Keratinocyte (primary cell): ENCODE measurements around the gene FTO. TPM values are rescaled to one million over a fixed set of nuclear protein-coding genes. Genes with fewer than 3 reads are reported as not detected.

Experiments used
- DNase-seq: peaks from one replicate; pipeline ENCODE4 v3.0.0-alpha.2; 2011; ENCODE audit warnings: low read depth, missing footprints, low spot score
- FAIRE-seq: peaks from 2 replicates; lab custom pipeline; 2011; peaks lifted over from hg19 to GRCh38; lab: Jason Lieb, UNC
- H2AFZ ChIP-seq: 2 replicates; pipeline ENCODE4 v1.6.0; 2012; ENCODE audit warnings: low read length, control low read depth, inconsistent platforms; ENCODE audit not compliant: control insufficient read depth
- H3K27ac ChIP-seq: 2 replicates; pipeline ENCODE4 v1.5.1; 2011; ENCODE audit warnings: low read length; ENCODE audit not compliant: control insufficient read depth, insufficient read depth
- H3K27me3 ChIP-seq: 3 replicates; pipeline ENCODE4 v1.6.0; 2011; ENCODE audit warnings: low read length; ENCODE audit not compliant: control insufficient read depth, insufficient read depth; ENCODE audit errors: extremely low read depth
- H3K36me3 ChIP-seq, 2 experiments: 2 replicates in 1 of 2; 3 replicates in 1 of 2; pipeline ENCODE4 v1.5.1; 2011; ENCODE audit warnings: low read length in 2 of 2, mild to moderate bottlenecking in 1 of 2; ENCODE audit not compliant: control insufficient read depth in 2 of 2, insufficient read depth in 2 of 2; ENCODE audit errors: extremely low read depth in 1 of 2
- H3K4me1 ChIP-seq: 3 replicates; pipeline ENCODE4 v1.5.1; 2011; ENCODE audit warnings: low read length; ENCODE audit not compliant: control insufficient read depth, insufficient read depth; ENCODE audit errors: extremely low read depth
- H3K4me2 ChIP-seq: 3 replicates; pipeline ENCODE4 v1.6.0; 2011; ENCODE audit warnings: low read depth, low read length; ENCODE audit not compliant: control insufficient read depth, insufficient read depth; ENCODE audit errors: extremely low read depth
- H3K4me3 ChIP-seq, 3 experiments: fragments of 200-600 bp in 1 of 3; sonication (generic) in 1 of 3; 2 replicates in 2 of 3; 3 replicates in 1 of 3; pipeline ENCODE4 v1.5.1; 2011 to 2016; ENCODE audit warnings: low read length in 3 of 3, mild to moderate bottlenecking in 3 of 3, control low read depth in 2 of 3, inconsistent platforms in 1 of 3, low read depth in 1 of 3, mixed read lengths in 1 of 3, mixed run types in 1 of 3, moderate library complexity in 1 of 3; ENCODE audit not compliant: control insufficient read depth in 2 of 3, insufficient read depth in 2 of 3; ENCODE audit errors: extremely low read depth in 1 of 3
- H3K79me2 ChIP-seq: 2 replicates; pipeline ENCODE4 v1.6.0; 2012; ENCODE audit warnings: low read length; ENCODE audit not compliant: control insufficient read depth, insufficient read depth
- H3K9ac ChIP-seq: 3 replicates; pipeline ENCODE4 v1.6.0; 2011; ENCODE audit warnings: low read length; ENCODE audit not compliant: control insufficient read depth, insufficient read depth; ENCODE audit errors: extremely low read depth
- H3K9me1 ChIP-seq: 3 replicates; pipeline ENCODE4 v1.6.0; 2011; ENCODE audit warnings: low read length; ENCODE audit not compliant: control insufficient read depth, insufficient read depth; ENCODE audit errors: extremely low read depth
- H3K9me3 ChIP-seq: 2 replicates; pipeline ENCODE4 v1.5.1; 2012; ENCODE audit warnings: low read depth, low read length; ENCODE audit not compliant: control insufficient read depth
- H4K20me1 ChIP-seq: 3 replicates; pipeline ENCODE4 v1.6.0; 2011; ENCODE audit warnings: low read length; ENCODE audit not compliant: control insufficient read depth, insufficient read depth; ENCODE audit errors: extremely low read depth
- CTCF ChIP-seq, 3 experiments: IDR thresholded peaks in 1 of 3; conservative IDR thresholded peaks in 1 of 3; optimal IDR thresholded peaks in 1 of 3; 2 replicates in 2 of 3; 3 replicates in 1 of 3; pipeline versions ENCODE3 to v1.5.1; 2011; ENCODE audit warnings: low read length in 3 of 3, mild to moderate bottlenecking in 3 of 3, moderate library complexity in 2 of 3, control low read depth in 1 of 3, inconsistent platforms in 1 of 3; ENCODE audit not compliant: insufficient read depth in 2 of 3; ENCODE audit errors: extremely low read depth in 1 of 3
- EZH2 ChIP-seq: IDR thresholded peaks from one replicate; pipeline ENCODE4 v1.6.1; 2012; ENCODE audit warnings: inconsistent platforms, mild to moderate bottlenecking, low read length, moderate library complexity
- dilution Hi-C: fragments of 300-500 bp; cut with MboI; formaldehyde crosslinking; loops from one replicate; pipeline ENCODE4 v1.7.0; 2020; ENCODE audit warnings: low sequenced_read_pairs; ENCODE audit not compliant: extremely low pct_ligation_motif_present
- polyA plus RNA-seq, 5 experiments: library from polyadenylated mRNA; depleted of rRNA in 3 of 5; stranded (reverse) in 3 of 5; stranded (forward) in 1 of 5; unstranded in 1 of 5; fragments of >200 nt; gene quantifications; 1 replicate in 1 of 5; 2 replicates in 3 of 5; 3 replicates in 1 of 5; pipeline versions ENCODE4 v1.2.1 to v1.2.3, GENCODE V29; 2011 to 2012; ENCODE audit warnings: missing spikeins in 2 of 5, low read depth in 1 of 5, low replicate concordance in 1 of 5

The FTO gene
- polyA plus RNA-seq, 1 donor (not counting 4 experiments of a cell fraction or from before 2014, with no cell fraction given) = 56.4 TPM

GRCh38 chr16:54175552-54176375, 471.8 kb downstream of the FTO start:
- no peaks in the 10 kb centered on the region for H3K9me1 ChIP-seq
- no peak overlapping the region for H3K4me3 ChIP-seq
- dilution Hi-C loops = no loop called here
- no peaks in the 10 kb centered on the region for H3K36me3 ChIP-seq
- no peaks in the 10 kb centered on the region for H3K27me3 ChIP-seq
- no peaks in the 10 kb centered on the region for H4K20me1 ChIP-seq
- H3K4me2 ChIP-seq = no peak overlapping the region
- no peak overlapping the region for H3K27ac ChIP-seq
- FAIRE-seq (no peak), DNase-seq (no peak)
- no peak overlapping the region for H2AFZ ChIP-seq
- TF ChIP-seq CTCF (optimal IDR thresholded peaks at IDR 0.05 in 1 of 3, IDR thresholded peaks at IDR 0.05 in 1 of 3, conservative IDR thresholded peaks at IDR 0.05 in 1 of 3; ENCODE audit: extremely low read depth in 1 of 3, insufficient read depth in 2 of 3, low read length in 3 of 3) (no peak), EZH2 (no peak)
- no peak overlapping the region for H3K9ac ChIP-seq
- H3K79me2 ChIP-seq = no peaks in the 10 kb centered on the region
- H3K9me3 ChIP-seq = no peaks in the 10 kb centered on the region
- no peaks in the 10 kb centered on the region for H3K4me1 ChIP-seq

- TF ChIP-seq CTCF (optimal IDR thresholded peaks at IDR 0.05 in 1 of 3, IDR thresholded peaks at IDR 0.05 in 1 of 3, conservative IDR thresholded peaks at IDR 0.05 in 1 of 3; ENCODE audit: extremely low read depth in 1 of 3, insufficient read depth in 2 of 3, low read length in 3 of 3) = no peak
- TF ChIP-seq EZH2 = no peak
- Histone ChIP-seq H3K4me2 (no peak overlapping the region), H3K27ac (no peak overlapping the region), H3K9ac (no peak overlapping the region), H3K79me2 (no peaks in the 10 kb centered on the region), H3K9me1 (no peaks in the 10 kb centered on the region), H3K9me3 (no peaks in the 10 kb centered on the region), H3K4me3 (no peak overlapping the region), H3K36me3 (no peaks in the 10 kb centered on the region), H4K20me1 (no peaks in the 10 kb centered on the region), H3K4me1 (no peaks in the 10 kb centered on the region), H2AFZ (no peak overlapping the region), H3K27me3 (no peaks in the 10 kb centered on the region)
- dilution Hi-C loops = no loop called here
- DNase-seq (no peak), FAIRE-seq (no peak)
Observed at GRCh38 chr16:54176376-54176901, 472.5 kb downstream of the FTO start.
